ENCODE measurements around the gene NEUROG3.
"Not testable (repeated sequence)": the region's sequence is repeated elsewhere in the genome, so short reads cannot be mapped to it uniquely, and the experiment has no call there.

The NEUROG3 gene

GRCh38 chr10:69570050-69570816, 3.0 kb downstream of the NEUROG3 start:
- DNase-seq = no peak

DNA sequence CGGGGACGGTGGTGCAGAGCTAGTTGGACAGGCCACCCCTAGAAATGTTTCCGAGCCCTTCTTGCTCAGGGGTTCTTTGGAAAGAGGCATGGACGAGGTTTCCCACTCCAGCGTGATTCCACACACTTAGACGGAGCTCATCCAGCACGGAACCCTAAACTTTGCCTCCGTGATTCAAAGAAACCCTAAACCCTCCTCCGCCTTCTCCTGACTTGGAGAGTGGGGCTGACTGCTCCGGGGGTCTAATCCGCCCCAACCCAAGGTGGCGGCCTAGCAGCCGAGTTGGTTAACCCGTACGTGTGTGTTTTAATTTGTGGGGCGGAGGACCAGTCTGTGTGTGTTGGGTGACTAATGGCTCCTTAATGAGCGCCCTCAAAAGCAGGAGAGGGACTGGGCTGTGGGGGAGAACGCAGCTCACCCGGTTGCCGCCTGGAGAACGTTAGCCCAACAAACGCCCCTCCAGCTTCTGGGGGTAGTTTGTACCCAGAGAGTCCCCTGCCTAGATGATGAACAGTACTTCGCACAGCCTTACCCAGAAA, 3.8 kb downstream of the NEUROG3 start:
- no peak for DNase-seq

DNA sequence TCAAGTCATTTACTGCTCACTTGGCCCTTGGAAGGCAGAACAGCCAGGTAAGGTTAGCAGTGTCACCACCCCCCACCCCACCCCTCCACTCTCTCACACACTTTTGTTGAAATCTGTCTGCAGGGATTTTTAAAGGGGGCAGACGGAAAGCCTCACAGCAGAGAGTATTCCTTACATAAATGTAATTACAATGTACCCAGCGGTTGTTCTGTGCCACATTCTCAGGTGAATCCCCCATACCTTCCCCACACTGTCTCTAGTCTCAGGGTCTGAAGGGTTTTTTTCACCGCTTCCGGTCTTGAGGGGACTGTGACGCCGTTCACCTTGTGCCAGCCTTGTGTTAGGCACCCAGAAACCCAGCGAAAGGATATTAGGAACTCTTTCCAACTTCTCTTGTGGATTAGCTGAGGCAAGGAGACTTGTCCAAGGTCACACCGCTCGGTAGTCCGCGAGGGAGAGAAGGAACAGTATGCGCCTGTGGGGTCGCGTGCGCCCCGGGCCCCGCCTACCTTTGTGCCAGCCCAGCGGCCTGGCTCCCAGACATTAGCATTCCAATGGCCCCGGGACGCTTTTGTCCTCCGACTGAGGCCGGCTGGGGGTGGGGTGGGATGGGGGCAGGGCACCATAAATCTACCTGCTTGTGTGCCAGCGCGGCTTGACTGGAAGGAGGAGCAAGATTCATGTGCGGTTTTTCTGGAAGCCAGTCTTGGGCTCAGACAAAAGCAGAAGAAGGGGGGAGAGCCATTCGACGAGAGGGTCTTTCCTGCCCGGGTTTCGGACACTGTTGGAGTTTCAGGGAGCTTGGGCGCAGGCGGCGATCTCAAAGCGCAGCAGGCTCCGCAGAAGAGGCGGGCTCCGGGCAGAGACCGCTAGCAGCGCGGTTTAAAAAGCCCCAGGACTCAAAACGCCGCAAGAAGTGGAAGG, 4.5 kb downstream of the NEUROG3 start:
- DNase-seq = no peak

DNA sequence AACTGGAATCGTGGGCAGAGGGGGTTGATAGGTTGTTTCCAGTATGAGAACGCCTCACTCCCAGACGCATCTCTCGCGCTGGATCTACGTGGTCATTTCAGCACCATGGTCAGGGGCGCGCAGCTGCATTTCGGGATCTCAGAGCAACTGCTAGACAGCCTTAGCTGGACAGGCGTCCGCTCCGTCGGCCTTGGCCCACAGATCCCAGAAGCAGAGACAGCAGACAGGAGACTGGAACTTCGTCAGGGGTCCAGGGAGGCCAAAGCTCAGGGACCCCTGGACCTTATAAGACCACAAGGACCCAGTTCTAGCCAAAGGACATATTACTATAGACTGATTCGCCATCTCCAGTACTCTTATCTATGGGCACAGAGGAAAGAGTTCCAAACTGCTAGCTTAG, 5.3 kb downstream of the NEUROG3 start:
- no peak for DNase-seq

DNA sequence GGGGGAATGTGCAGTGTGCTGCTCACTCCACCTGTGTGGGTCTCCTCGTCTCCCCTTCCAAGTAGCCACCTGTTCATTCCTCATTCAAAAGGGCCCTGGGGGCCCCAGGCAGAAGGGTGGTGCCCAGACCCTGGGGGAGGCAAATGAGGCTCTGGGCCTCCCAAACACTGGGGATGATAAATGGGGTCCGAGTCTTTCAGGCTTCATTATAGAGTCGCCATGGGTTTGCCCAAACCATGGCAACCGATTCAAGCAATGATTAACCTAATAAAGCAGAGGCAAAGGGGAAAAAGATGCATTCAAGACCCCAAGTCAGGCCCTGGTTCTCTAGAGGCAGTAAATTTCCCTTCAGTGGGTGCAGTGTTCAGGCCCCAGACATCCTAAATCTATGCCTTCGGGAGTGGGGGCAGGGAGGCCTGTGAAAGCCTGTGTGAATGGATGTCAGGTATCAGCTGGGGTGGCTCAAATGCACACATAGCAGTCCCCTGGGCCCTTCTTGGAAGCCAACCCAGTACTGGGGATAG, 10.4 kb downstream of the NEUROG3 start:
- DNase-seq = no peak

DNA sequence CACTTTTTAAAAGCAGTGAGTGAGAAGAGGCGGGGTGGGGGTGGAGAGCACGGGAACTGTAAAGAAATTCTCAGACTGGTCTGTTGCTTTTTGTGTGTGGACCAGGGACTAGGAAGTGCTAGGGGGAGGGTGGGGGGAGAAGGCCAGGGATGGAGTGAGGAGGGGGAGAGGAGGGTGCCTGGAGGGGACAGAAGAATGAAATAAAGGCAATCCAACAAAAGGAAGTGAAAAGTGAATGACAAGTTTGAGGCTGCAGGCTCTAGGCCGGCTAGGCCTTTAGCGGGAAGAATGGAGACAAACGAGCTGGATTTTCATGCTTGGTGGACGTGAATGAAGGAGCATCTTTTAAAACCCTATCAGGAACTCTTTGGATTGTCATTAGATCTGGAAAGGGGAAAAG, 13.7 kb downstream of the NEUROG3 start:
- no peak for DNase-seq

- DNase-seq = no peak
These were observed 14.7 kb downstream of the NEUROG3 start for GRCh38 chr10:69558559-69558958.

DNA sequence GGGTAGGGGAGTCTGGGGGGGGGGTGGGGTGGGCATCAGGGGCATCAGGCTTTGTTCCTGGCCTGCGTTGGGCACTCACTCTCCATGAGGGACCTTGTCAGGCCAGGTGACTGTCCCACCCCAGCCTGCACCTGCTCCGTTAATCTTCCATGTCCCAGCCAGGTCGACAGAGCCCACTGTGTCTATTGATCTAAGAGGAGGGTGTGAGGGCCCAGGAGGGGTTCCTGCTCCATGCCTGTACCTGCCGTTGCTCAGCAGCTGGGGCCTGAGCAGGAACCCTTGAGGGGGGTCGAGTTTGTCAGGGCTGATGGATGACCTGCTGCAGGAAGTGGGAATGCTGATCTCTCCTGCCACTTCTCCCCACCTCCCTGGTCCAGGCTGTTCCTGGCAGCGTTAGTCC, 18.6 kb downstream of the NEUROG3 start:
- no peak for DNase-seq

- DNase-seq = no peak
These were observed 19.9 kb downstream of the NEUROG3 start for GRCh38 chr10:69553328-69553727.

- no peak for DNase-seq
These were observed 21.0 kb downstream of the NEUROG3 start for GRCh38 chr10:69552268-69552667.

GRCh38 chr10:69549959-69550358, 23.3 kb downstream of the NEUROG3 start:
- DNase-seq = no peak

- no peak for DNase-seq
These were observed 31.8 kb downstream of the NEUROG3 start for GRCh38 chr10:69541463-69541862.

GRCh38 chr10:69538461-69538860, 34.8 kb downstream of the NEUROG3 start:
- no peak for DNase-seq

DNA sequence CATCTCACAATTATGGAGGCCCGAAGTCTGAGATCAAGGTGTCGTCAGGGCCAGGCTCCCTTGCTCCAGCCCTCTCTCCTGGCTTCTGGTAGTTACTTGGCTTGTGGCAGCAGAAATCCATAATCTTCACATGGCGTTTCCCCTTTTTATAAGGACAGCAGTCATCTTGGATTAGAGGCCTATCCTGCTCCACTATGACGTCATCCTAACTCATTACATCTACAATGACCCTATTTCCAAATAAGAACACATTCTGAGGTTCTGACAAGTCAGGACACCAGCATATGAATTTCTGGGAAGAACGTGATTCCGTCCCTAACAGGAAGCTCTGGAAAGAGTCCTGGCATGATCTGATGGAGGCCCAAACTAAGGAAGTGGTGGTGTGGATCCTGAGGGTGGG, 35.8 kb downstream of the NEUROG3 start:
- DNase-seq = no peak

GRCh38 chr10:69536521-69536920, 36.7 kb downstream of the NEUROG3 start:
- not testable (repeated sequence) for DNase-seq

DNA sequence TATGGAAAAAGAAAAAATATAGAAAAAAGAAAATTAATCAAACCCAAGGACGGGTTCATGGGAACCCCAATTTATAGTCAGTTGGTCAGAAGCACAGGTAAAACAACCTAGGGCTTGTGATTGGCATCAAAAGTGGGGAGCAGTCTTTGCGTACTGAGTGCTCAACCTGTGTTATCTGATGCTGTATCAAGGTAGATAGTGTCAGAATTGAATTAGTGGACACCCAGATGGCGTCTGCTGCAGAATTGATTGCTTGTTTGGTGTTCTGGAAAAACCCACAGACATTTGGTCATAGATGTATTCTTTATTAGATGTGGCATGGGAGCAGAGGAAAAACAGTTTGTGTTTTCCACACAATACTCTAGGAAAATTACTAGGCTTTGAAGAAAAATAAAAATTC, 39.6 kb downstream of the NEUROG3 start:
- no peak for DNase-seq

GRCh38 chr10:69527961-69528360, 45.3 kb downstream of the NEUROG3 start:
- DNase-seq = no peak
